Retina (tissue), 1 donor: ENCODE measurements around the gene CPTP.
"Not testable (repeated sequence)": the region's sequence is repeated elsewhere in the genome, so short reads cannot be mapped to it uniquely, and the experiment has no call there.

Experiments
- DNase-seq: peaks from one replicate; pipeline ENCODE4 v3.0.0-alpha.2; 2016

Gene CPTP

DNA sequence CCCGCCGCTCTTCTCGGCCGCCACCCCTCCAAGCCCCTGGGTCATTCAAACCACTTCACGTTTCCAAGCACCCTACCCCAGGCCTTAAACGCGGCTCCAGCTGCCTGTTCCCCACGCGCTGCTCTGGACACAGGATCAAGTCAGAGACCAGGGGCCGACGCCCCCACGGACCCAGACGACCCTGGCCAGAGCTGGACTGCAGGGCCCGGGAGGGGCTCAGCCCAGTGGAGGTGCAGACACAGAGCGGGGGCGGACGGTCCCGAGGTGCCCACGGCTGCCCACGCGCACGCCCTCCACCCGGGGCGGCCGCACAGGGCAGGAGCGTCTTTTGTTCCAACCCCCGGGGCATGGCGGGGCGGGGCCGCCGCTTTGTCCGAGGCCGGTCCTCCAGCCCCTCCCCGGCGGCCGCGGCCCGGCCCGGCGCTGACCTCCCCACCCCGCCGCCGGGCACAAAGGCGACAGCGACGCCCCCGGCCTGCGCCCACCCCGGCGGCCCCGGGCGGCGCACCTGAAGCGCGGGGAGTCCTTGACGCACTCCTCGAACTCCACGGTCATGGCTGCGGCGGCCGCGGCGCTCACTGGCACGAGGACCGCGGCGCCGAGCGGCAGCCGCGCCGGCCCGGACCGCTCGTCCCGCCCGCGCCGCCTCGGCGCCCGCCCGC is 17.2 kb upstream of the CPTP start:
- DNase-seq = no peak

GRCh38 chr1:1307923-1308755 is 16.5 kb upstream of the CPTP start, which contains the start of the genes ACAP3 and PUSL1:
Gene ACAP3 (minus strand): TSS chr1:1307930. CDS start chr1:1307815, 115 bp downstream.
Gene PUSL1 (plus strand): TSS chr1:1308597. CDS start chr1:1308644, 47 bp downstream.
- DNase-seq = peak; percentile 96

- no peak for DNase-seq
Measured at GRCh38 chr1:1308756-1309250, 15.8 kb upstream of the CPTP start.

DNA sequence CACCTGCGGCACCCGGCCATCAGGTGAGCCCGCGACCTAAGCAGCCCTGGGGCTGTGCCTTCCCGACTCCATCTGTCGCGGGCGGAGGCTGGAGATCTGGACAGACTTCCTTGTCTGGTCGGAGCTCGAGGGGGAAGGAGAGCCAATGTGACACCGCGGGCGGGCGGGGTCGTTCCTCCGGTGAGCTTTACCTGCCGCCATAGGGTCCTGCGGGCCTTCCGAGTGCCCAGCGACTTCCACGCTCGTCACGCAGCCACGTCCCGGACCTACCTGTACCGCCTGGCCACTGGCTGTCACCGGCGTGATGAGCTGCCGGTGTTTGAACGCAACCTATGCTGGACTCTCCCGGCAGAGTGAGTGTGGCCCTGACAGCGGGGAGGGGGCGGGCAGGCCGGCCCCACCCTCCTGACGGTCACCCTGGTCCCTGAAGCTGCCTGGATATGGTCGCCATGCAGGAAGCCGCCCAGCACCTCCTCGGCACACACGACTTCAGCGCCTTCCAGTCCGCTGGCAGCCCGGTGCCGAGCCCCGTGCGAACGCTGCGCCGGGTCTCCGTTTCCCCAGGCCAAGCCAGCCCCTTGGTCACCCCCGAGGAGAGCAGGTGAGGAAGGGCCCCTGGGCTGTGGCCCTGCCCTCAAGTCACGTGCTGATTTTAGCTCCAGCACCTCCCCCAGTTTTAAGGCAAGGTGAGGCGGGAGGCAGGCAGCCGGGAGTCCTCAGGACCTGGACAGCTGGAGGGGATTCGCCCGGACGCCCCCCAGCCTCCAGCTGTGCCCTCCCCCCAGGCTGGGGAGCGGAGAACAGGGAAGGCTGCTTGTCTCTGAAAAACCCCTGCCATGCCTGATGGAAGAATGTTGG is 15.1 kb upstream of the CPTP start:
- DNase-seq = no peak

DNA sequence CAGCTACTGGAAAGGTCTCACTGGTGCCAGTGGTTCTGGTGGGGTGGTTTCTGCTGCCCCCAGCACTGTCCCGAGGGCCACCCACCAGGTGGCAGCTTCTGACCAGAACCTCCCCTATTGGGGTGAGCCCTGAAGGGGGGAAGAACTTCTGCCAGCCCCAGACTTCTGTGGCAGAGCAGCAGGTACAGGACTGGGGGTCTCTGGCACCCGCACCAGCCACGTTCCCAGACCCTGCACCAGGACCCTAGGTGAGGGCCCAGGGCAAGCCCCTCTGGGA is 14.6 kb upstream of the CPTP start:
- no peak for DNase-seq

DNA sequence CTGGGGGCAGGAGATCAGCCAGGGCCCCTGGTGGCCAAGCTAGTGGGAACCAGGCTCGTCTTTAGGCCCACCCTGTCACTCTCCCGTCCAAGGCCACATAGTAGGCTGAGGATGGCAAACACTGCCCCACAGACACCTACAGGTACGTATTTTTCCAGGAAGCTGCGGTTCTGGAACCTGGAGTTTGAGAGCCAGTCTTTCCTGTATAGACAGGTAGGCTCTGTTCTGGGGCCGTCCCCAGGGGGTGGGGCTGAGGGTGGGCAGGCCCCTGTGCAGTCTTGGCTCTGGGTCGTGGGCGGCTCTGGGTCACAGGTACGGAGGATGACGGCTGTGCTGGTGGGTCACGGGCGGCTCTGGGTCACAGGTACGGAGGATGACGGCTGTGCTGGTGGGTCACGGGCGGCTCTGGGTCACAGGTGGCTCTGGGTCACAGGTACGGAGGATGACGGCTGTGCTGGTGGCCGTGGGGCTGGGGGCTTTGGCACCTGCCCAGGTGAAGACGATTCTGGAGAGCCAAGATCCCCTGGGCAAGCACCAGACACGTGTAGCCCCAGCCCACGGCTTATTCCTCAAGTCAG is 14.0 kb upstream of the CPTP start:
- DNase-seq = no peak

DNA sequence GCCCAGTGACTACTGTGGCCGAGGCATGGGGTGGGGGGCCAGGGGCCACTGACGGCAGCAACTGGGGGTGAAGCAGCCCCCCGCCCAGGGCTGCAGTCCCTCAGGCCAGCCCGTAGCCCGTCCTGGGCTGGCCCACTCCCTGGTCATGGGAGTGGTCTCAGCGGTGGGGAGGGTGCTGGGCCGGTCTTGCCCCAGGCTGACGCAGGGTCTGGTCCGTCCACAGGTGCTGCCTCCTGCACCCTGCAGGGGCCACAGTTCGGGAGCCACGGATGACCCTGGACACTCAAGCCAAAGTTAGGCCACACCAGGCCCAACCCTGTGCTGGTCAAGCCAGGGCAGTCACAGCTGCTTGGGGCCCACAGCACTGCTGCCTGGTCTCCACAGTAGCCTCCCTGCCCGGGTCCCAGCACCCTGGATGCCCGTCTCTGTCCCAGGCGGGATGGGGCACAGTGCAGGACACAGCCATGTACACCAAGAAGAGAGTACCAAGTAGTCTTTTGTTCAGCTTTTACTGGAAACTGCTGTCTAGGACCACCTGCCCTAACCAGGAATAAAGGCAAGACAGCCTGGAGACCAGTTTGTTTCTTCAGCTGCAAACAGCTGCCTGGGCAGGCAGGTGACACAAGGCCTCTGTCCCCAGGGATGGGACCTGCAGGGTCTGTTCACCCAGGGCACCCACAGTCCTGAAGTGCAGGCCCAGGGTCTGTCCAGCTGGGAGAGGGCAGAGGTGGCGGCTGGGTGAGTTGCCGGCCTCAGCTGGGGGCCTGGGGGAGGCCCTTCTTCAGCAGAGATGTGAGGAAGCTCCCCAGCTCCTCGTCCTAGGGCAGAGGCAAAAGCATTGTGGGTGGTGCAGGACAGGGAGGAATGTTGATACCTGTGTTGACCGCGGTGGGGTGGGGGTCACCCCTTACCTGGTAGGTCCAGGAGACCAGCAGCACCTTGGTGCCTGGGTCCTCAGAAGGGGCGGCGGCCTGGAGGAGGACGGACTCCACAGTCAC is 13.2 kb upstream of the CPTP start:
- no peak for DNase-seq

DNA sequence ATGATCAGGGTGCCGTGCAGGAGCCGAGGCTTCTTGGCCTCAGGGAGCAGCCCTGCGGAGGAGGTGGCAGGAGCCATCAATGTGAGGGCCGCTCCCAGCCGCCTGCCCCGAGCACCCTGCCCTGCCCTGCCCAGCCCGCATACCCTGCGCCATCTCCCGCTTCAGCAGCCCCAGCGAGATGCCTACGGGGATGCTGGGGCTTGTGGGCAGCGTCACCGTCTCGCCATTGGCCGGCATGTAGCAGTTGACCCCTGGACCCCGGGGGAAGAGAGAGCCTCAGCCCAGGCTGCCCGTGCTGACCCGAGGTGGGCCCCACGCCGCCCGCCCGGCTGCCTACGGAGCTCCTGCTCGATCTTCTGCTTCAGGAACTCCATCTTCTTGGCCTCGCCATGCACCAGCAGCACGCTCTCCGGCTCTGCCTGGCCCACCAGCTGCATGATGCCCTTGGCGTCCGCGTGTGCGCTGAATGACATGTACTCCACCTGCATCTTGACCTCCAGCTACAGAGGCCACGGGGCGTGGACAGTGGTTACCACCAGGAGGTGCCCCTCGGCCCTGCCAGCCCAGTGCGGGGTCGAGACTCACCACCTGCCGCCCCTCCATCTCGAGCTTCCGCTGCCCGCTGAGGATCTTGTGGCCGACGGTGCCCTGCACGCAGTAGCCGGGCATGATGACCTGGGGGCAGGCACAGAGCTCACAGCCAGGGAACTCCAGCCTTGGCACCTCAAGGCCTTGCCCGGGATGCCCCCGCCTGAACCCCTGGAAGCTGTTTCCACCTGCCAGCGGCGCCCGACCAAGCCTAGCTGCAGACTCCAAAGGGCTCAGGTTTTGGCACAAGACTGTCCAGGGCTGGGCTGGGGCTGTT is 11.9 kb upstream of the CPTP start:
- DNase-seq = no peak

- DNase-seq = no peak
Measured at GRCh38 chr1:1313500-1314236, 10.9 kb upstream of the CPTP start.

DNA sequence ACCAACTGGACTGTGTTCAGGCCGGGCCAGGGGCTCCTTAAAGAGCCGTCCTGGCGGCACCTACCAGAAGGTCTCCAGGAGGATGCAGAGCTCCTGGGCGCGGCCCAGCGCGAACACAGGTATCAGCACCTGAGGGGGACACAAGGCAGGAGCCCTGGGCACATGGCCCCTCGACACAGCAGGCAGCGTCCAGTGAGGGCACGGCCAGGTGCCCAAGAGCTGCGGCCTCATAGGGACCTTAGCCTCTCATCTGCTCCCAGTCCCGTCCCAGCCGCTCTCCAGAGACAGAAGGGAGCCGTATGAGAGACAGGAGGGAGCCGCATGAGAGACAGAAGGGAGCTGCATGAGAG is 10.4 kb upstream of the CPTP start:
- no peak for DNase-seq

- DNase-seq = no peak
Measured at GRCh38 chr1:1314678-1315335, 9.8 kb upstream of the CPTP start.

GRCh38 chr1:1315435-1315954 is 9.1 kb upstream of the CPTP start:
- DNase-seq = no peak

DNA sequence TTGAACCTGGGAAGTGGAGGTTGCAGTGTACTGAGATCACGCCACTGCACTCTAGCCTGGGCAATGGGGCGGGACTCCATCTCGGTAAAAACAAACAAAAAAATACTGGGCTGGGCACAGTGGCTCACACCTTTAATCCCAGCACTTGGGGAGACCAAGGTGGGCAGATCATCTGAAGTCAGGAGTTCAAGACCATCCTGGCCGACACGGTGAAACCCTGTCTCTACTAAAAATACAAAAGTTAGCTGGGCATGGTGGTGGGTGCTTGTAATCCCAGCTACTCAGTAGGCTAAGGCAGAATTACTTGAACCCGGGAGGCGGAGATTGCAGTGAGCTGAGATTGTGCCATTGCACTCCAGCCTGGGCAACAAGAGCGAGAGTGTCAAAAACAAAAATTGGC is 8.4 kb upstream of the CPTP start:
- not testable (repeated sequence) for DNase-seq

DNA sequence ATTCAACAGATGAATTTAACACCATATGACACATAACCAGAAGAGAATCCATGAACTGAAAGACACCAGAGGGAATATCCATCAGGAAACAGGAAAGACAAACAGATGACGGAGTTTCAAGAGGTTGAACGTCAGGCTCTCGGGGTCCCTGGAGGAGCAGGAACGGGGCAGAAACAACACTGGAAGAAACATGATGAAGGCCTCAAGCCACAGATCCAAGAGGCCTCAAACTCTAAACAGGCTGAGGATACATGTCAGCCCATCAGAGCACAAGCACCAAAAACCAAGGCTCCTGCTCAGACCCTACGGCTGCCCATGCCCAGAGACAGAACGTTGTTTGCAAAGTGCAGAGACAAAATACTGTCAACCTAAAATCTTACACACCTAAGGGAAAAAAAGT is 7.2 kb upstream of the CPTP start:
- no peak for DNase-seq

GRCh38 chr1:1318131-1318652 is 6.4 kb upstream of the CPTP start:
- no peak for DNase-seq

DNA sequence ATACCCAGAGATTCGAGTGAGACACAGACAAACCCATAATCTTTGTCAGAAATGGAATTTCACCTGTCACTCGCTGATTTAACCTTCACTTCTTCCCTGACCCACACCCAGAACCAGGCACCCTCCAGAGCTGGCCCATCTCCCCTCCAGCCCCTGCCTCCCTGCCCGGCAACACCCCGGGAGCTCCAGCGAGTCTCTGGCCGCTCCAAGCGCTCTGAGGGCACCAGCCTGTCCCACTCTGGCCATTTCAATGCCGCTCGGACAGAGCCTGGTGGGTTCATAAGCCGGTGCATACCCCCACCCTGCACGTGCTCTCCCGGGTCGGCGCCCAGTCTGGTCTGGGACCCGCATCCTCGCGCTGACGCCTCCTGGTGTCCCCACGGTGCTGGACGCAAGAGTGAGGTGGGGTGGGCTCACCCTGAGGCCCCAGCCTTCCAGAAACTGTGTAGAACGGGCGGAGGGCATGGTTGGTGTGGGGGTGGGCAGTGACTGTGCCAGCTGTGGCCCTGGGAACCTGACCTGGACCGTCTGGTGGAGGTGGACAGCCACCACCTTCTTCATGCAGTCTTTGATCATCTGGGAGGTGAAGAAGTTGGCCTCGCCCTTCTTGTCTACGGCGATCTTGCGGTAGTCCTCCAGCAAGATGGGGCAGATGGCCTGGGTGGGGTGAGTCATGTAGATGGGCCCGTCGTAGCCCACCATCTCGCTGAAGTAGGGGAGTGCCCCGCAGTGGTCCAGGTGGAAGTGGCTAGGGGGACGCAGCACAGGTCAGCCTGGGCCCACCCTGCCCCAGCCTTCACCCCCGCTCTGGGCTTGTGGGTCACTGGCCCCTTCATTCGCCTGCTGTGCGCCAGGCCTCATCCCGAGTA is 5.6 kb upstream of the CPTP start:
- DNase-seq = no peak

GRCh38 chr1:1319646-1319941 is 5.0 kb upstream of the CPTP start:
- DNase-seq = no peak
